Activated T-cell treated with anti-CD3 and anti-CD28 coated beads, Interleukin-2, amount 50 U/mL, for 72 hours (primary cell): ENCODE data around the gene PTPRK. TPM values are rescaled to one million over a fixed set of nuclear protein-coding genes. Genes with fewer than 3 reads are reported as not detected.

Experiments
- ATAC-seq, 2 donors: fragments of 150-1000 bp; cut with Tn5 transposase; replicated peaks in 1 of 2; 2 replicates each; pipeline ENCODE4 v1.10.0; 2021; ENCODE audit warnings: moderate library complexity in 2 of 2, mild to moderate bottlenecking in 1 of 2
- DNase-seq, 2 donors: peaks; one replicate each; pipeline ENCODE4 v3.0.0; 2021 to 2022; ENCODE audit warnings: mixed read lengths in 1 of 2
- H3K27ac Mint-ChIP-seq: one replicate; pipeline ENCODE4 v1.8.0; 2022; ENCODE audit warnings: mild to moderate bottlenecking, moderate library complexity, mixed read lengths
- H3K27me3 Mint-ChIP-seq: one replicate; pipeline ENCODE4 v1.8.0; 2022; ENCODE audit warnings: low read depth, mixed read lengths
- H3K36me3 Mint-ChIP-seq, 2 donors: one replicate each; pipeline ENCODE4 v1.8.0; 2022; ENCODE audit warnings: mixed read lengths in 2 of 2, mild to moderate bottlenecking in 1 of 2; ENCODE audit not compliant: insufficient read depth in 2 of 2
- H3K4me1 Mint-ChIP-seq: one replicate; pipeline ENCODE4 v1.8.0; 2022; ENCODE audit warnings: low read depth, mixed read lengths
- H3K4me3 Mint-ChIP-seq, 2 donors: one replicate each; pipeline ENCODE4 v1.8.0; 2022; ENCODE audit warnings: mild to moderate bottlenecking in 2 of 2, mixed read lengths in 2 of 2, moderate library complexity in 2 of 2
- H3K9me3 Mint-ChIP-seq, 2 donors: one replicate each; pipeline ENCODE4 v1.8.0; 2022; ENCODE audit warnings: mixed read lengths in 2 of 2
- total RNA-seq, 2 donors: library from RNA; stranded (reverse); gene quantifications; one replicate each; pipeline ENCODE4 v1.2.3, GENCODE V29; 2022

The PTPRK gene
- total RNA-seq, 2 donors from 2014 or later = 3.8 to 6.4 TPM

GRCh38 chr6:127920804-127921203 lies 599.6 kb downstream of the PTPRK start:
- H3K27ac Mint-ChIP-seq = no peak overlapping the region

More at GRCh38 chr6:127920804-127921203, 599.6 kb downstream of the PTPRK start:
- Mint-ChIP-seq H3K9me3 (peaks cover under 1 to 3% of the 10 kb centered on the region in 2 donors), H3K4me1 (peaks cover 91% of the 10 kb centered on the region), H3K36me3 (peaks cover 6% of the 10 kb centered on the region in 2 donors), H3K4me3 (peak overlapping the region; percentile 7 to 18), H3K27me3 (no peaks in the 10 kb centered on the region)
- no peak for DNase-seq
- ATAC-seq = no peak
